H1 (cell line): ENCODE measurements around the gene PRIMA1. TPM values are rescaled to one million over a fixed set of nuclear protein-coding genes. Genes with fewer than 3 reads are reported as not detected.

ENCODE experiments used
- CHD1 ChIP-seq: IDR thresholded peaks from 2 replicates; pipeline ENCODE4 v1.6.1; 2012; ENCODE audit warnings: low read depth, low read length, improper control_type of control experiment
- TCF12 ChIP-seq: IDR thresholded peaks from 2 replicates; pipeline ENCODE4 v1.6.1; 2011; ENCODE audit warnings: low read depth, mild to moderate bottlenecking, low read length
- polyA plus RNA-seq, 7 experiments: library from polyadenylated mRNA; depleted of rRNA in 3 of 7; stranded (reverse) in 5 of 7; unstranded in 2 of 7; fragments of >200 nt in 5 of 7; fragments of 200-250 nt in 2 of 7; gene quantifications; 1 replicate in 5 of 7; 2 replicates in 1 of 7; 4 replicates in 1 of 7; pipeline versions ENCODE4 v1.2.1 to v1.2.3, GENCODE V29; 2011 to 2013; ENCODE audit warnings: missing spikeins in 2 of 7, mixed read lengths in 2 of 7
- total RNA-seq: library from RNA; stranded (reverse); fragmentation: NEBNext Ultra II Directional; extraction: Animal tissue kit (Norgen Biotek cat#: 25700); gene quantifications from 2 replicates; pipeline ENCODE4 v1.2.1, GENCODE V29; 2021
- TF ChIP-seq, protein P1 (sequence below): fragments of 300-600 bp; sonication (generic); IDR thresholded peaks from 2 replicates; pipeline ENCODE4 v1.7.1; 2012; ENCODE audit warnings: low read length, moderate library complexity, mild to moderate bottlenecking, inconsistent platforms; ENCODE audit not compliant: insufficient replicate concordance

The PRIMA1 gene
- total and polyA plus RNA-seq, 2 of the 8 experiments (the other 6 are each of a cell fraction or from before 2014, with no cell fraction given) = 2.8 to 4.5 TPM

- TF ChIP-seq, protein P1, sequence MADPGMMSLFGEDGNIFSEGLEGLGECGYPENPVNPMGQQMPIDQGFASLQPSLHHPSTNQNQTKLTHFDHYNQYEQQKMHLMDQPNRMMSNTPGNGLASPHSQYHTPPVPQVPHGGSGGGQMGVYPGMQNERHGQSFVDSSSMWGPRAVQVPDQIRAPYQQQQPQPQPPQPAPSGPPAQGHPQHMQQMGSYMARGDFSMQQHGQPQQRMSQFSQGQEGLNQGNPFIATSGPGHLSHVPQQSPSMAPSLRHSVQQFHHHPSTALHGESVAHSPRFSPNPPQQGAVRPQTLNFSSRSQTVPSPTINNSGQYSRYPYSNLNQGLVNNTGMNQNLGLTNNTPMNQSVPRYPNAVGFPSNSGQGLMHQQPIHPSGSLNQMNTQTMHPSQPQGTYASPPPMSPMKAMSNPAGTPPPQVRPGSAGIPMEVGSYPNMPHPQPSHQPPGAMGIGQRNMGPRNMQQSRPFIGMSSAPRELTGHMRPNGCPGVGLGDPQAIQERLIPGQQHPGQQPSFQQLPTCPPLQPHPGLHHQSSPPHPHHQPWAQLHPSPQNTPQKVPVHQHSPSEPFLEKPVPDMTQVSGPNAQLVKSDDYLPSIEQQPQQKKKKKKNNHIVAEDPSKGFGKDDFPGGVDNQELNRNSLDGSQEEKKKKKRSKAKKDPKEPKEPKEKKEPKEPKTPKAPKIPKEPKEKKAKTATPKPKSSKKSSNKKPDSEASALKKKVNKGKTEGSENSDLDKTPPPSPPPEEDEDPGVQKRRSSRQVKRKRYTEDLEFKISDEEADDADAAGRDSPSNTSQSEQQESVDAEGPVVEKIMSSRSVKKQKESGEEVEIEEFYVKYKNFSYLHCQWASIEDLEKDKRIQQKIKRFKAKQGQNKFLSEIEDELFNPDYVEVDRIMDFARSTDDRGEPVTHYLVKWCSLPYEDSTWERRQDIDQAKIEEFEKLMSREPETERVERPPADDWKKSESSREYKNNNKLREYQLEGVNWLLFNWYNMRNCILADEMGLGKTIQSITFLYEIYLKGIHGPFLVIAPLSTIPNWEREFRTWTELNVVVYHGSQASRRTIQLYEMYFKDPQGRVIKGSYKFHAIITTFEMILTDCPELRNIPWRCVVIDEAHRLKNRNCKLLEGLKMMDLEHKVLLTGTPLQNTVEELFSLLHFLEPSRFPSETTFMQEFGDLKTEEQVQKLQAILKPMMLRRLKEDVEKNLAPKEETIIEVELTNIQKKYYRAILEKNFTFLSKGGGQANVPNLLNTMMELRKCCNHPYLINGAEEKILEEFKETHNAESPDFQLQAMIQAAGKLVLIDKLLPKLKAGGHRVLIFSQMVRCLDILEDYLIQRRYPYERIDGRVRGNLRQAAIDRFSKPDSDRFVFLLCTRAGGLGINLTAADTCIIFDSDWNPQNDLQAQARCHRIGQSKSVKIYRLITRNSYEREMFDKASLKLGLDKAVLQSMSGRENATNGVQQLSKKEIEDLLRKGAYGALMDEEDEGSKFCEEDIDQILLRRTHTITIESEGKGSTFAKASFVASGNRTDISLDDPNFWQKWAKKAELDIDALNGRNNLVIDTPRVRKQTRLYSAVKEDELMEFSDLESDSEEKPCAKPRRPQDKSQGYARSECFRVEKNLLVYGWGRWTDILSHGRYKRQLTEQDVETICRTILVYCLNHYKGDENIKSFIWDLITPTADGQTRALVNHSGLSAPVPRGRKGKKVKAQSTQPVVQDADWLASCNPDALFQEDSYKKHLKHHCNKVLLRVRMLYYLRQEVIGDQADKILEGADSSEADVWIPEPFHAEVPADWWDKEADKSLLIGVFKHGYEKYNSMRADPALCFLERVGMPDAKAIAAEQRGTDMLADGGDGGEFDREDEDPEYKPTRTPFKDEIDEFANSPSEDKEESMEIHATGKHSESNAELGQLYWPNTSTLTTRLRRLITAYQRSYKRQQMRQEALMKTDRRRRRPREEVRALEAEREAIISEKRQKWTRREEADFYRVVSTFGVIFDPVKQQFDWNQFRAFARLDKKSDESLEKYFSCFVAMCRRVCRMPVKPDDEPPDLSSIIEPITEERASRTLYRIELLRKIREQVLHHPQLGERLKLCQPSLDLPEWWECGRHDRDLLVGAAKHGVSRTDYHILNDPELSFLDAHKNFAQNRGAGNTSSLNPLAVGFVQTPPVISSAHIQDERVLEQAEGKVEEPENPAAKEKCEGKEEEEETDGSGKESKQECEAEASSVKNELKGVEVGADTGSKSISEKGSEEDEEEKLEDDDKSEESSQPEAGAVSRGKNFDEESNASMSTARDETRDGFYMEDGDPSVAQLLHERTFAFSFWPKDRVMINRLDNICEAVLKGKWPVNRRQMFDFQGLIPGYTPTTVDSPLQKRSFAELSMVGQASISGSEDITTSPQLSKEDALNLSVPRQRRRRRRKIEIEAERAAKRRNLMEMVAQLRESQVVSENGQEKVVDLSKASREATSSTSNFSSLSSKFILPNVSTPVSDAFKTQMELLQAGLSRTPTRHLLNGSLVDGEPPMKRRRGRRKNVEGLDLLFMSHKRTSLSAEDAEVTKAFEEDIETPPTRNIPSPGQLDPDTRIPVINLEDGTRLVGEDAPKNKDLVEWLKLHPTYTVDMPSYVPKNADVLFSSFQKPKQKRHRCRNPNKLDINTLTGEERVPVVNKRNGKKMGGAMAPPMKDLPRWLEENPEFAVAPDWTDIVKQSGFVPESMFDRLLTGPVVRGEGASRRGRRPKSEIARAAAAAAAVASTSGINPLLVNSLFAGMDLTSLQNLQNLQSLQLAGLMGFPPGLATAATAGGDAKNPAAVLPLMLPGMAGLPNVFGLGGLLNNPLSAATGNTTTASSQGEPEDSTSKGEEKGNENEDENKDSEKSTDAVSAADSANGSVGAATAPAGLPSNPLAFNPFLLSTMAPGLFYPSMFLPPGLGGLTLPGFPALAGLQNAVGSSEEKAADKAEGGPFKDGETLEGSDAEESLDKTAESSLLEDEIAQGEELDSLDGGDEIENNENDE = no peak
- TF ChIP-seq TCF12 (no peak), CHD1 (no peak)
- TF ChIP-seq, all 59 proteins: peak for 0
Measured at GRCh38 chr14:93775158-93775557, 13.1 kb downstream of the PRIMA1 start (continued).
